ENCODE results near the gene MYO1D. TPM values are rescaled to one million over a fixed set of nuclear protein-coding genes. Genes with fewer than 3 reads are reported as not detected.

Gene MYO1D
- total and polyA plus RNA-seq, 2 donors (not counting 3 experiments of a cell fraction or from before 2014, with no cell fraction given), result 37.8 to 85.5 TPM

DNA sequence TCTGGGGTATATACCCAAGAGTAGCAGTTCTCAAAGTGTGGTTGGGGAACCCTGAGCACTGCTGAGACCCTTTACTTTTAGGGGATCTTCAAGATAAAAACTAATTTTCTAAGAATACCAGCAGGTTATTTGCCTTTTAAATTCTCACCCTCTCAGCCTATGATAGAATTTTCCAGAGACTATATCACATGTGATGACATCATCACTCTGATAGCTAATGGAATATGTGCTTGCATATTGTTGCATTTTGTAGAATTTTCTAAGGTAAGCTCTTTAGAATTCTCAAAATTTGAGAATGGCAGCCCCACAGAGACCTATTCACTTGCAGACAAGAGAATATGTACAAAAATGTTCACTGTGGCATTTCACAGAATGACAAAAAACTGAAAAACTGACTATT, 181.1 kb downstream of the MYO1D start:
- dilution Hi-C loops (cut with MboI; ENCODE audit: extremely low pct_ligation_motif_present, low sequenced_read_pairs), result no loop called here
- Histone ChIP-seq H2AFZ (ENCODE audit: low read depth, low read length) (no peak overlapping the region), H3K4me3 (replicated peaks in 1 of 3; ENCODE audit: insufficient read depth in 1 of 3, low read depth in 1 of 3, low read length in 3 of 3) (no peak overlapping the region), H3K27me3 (ENCODE audit: control insufficient read depth in 2 of 2, insufficient read depth in 2 of 2, low read length in 2 of 2) (no peaks in the 10 kb centered on the region), H3K27ac (ENCODE audit: insufficient read depth, low read depth, low read length) (no peak overlapping the region), H3K36me3 (ENCODE audit: control insufficient read depth in 2 of 2, extremely low read depth in 1 of 2, insufficient read depth in 2 of 2, low read length in 2 of 2) (peaks cover 0 to 2% of the 10 kb centered on the region in 2 experiments), H4K20me1 (replicated peaks; ENCODE audit: control insufficient read depth, extremely low read depth, insufficient read depth, low read length) (no peaks in the 10 kb centered on the region), H3K4me1 (ENCODE audit: control insufficient read depth, extremely low read depth, insufficient read depth, low read length) (peaks cover 3% of the 10 kb centered on the region), H3K9me1 (replicated peaks; ENCODE audit: control insufficient read depth, extremely low read depth, insufficient read depth, low read length) (no peaks in the 10 kb centered on the region), H3K9ac (replicated peaks; ENCODE audit: extremely low read depth, insufficient read depth, low read length) (no peak overlapping the region), H3K4me2 (ENCODE audit: insufficient read depth, low read length) (no peak overlapping the region), H3K9me3 (replicated peaks; ENCODE audit: control insufficient read depth, insufficient read depth, low read length) (no peaks in the 10 kb centered on the region), H3K79me2 (ENCODE audit: control insufficient read depth, insufficient read depth, low read length) (no peaks in the 10 kb centered on the region)
- ChIA-PET POLR2A (no interaction called here), CTCF (interaction anchor here (0.6 to 1.9 kb wide), 4 partner anchors 11 to 37 kb away, joined by 3 to 7 read pairs (median 4); no protein-coding TSS in a partner anchor)
- TF ChIP-seq, protein P1, sequence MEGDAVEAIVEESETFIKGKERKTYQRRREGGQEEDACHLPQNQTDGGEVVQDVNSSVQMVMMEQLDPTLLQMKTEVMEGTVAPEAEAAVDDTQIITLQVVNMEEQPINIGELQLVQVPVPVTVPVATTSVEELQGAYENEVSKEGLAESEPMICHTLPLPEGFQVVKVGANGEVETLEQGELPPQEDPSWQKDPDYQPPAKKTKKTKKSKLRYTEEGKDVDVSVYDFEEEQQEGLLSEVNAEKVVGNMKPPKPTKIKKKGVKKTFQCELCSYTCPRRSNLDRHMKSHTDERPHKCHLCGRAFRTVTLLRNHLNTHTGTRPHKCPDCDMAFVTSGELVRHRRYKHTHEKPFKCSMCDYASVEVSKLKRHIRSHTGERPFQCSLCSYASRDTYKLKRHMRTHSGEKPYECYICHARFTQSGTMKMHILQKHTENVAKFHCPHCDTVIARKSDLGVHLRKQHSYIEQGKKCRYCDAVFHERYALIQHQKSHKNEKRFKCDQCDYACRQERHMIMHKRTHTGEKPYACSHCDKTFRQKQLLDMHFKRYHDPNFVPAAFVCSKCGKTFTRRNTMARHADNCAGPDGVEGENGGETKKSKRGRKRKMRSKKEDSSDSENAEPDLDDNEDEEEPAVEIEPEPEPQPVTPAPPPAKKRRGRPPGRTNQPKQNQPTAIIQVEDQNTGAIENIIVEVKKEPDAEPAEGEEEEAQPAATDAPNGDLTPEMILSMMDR (IDR thresholded peaks at IDR 0.05; ENCODE audit: extremely low read depth in 1 of 2, insufficient read depth in 1 of 2, low read depth in 1 of 2, low read length in 2 of 2), result no peak
- TF ChIP-seq POLR2A (IDR thresholded peaks at IDR 0.05; ENCODE audit: low read depth, low read length), result no peak
- intact Hi-C loops (cut with micrococcal nuclease), result no loop called here
- no TSS peak for BruUV-seq (replicated peaks)
- no peak for FAIRE-seq
- no peak for DNase-seq (ENCODE audit: low read depth, low spot score)

DNA sequence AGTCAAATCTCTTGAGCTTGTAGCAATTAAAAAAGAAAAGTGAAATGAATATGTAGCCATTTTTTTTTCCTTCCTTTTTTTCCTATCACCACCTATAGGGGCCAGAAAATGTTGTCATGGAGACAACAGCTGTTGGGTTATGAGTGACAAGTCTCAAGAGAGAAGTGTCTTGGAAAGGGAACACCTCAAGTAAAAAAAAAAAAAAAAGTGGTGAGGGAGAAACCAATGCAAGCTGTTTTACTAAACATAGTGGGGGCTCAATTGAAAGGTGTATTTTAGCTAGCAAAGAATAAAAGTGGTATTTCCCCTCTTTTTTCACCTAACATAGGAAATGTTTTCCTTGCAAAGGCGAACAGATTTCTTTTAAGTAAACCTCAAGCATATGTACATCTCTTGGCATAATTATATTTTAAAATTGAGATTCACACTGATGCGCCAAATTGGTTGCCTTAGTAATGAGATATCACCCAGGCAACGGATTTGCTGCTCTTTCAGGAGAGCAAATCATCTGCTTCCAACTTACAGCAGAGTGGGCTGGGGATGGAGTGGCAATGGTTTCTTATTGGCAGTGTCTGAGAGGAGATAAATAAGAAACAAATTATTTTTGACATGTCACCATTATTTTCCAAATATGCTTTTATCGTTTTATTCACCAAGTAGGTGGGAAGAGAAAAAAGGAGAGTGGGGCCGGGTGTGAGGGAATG, 183.6 kb downstream of the MYO1D start:
- DNase-seq (ENCODE audit: low read depth, low spot score) (no peak), FAIRE-seq (no peak)
- dilution Hi-C loops (cut with MboI; ENCODE audit: extremely low pct_ligation_motif_present, low sequenced_read_pairs) (no loop called here), intact Hi-C loops (cut with micrococcal nuclease) (no loop called here)
- peaks cover 3% of the 10 kb centered on the region for H3K4me1 ChIP-seq (ENCODE audit: control insufficient read depth, extremely low read depth, insufficient read depth, low read length)
- ChIA-PET POLR2A (no interaction called here), CTCF (interaction anchor here (0.9 to 2.3 kb wide), 6 partner anchors 8 to 67 kb away, joined by 3 to 11 read pairs (median 4); no protein-coding TSS in a partner anchor)
- no peak overlapping the region for H3K4me2 ChIP-seq (ENCODE audit: insufficient read depth, low read length)
- no peak overlapping the region for H3K27ac ChIP-seq (ENCODE audit: insufficient read depth, low read depth, low read length)
- no TSS peak for BruUV-seq (replicated peaks)
- no peaks in the 10 kb centered on the region for H3K9me3 ChIP-seq (replicated peaks; ENCODE audit: control insufficient read depth, insufficient read depth, low read length)
- H3K9me1 ChIP-seq (replicated peaks; ENCODE audit: control insufficient read depth, extremely low read depth, insufficient read depth, low read length), result no peaks in the 10 kb centered on the region
- H3K36me3 ChIP-seq (ENCODE audit: control insufficient read depth in 2 of 2, extremely low read depth in 1 of 2, insufficient read depth in 2 of 2, low read length in 2 of 2), result no peaks in the 10 kb centered on the region
- no peak overlapping the region for H3K4me3 ChIP-seq (replicated peaks in 1 of 3; ENCODE audit: insufficient read depth in 1 of 3, low read depth in 1 of 3, low read length in 3 of 3)
- H3K27me3 ChIP-seq (ENCODE audit: control insufficient read depth in 2 of 2, insufficient read depth in 2 of 2, low read length in 2 of 2), result no peaks in the 10 kb centered on the region
- no peak overlapping the region for H3K9ac ChIP-seq (replicated peaks; ENCODE audit: extremely low read depth, insufficient read depth, low read length)
- H2AFZ ChIP-seq (ENCODE audit: low read depth, low read length), result no peak overlapping the region
- no peaks in the 10 kb centered on the region for H4K20me1 ChIP-seq (replicated peaks; ENCODE audit: control insufficient read depth, extremely low read depth, insufficient read depth, low read length)
- TF ChIP-seq MYC (IDR thresholded peaks at IDR 0.05; ENCODE audit: low read depth, low read length) (no peak), FOS (IDR thresholded peaks at IDR 0.05; ENCODE audit: borderline replicate concordance, insufficient read depth, low read length) (no peak)
- TF ChIP-seq, protein P2, sequence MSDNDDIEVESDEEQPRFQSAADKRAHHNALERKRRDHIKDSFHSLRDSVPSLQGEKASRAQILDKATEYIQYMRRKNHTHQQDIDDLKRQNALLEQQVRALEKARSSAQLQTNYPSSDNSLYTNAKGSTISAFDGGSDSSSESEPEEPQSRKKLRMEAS (IDR thresholded peaks at IDR 0.05; ENCODE audit: insufficient read depth, insufficient read length), result no peak
- H3K79me2 ChIP-seq (ENCODE audit: control insufficient read depth, insufficient read depth, low read length), result no peaks in the 10 kb centered on the region
